Jurkat, Clone E6-1 (cell line): Measurements from ENCODE around the gene NOL6.

ENCODE experiments used
- DNase-seq: peaks from one replicate; pipeline ENCODE4 v3.0.0-alpha.2; 2011; ENCODE audit warnings: low read depth, low spot score
- H3K4me3 ChIP-seq: 2 replicates; pipeline ENCODE4 v1.5.1; 2011; ENCODE audit warnings: mild to moderate bottlenecking, low read length, control low read depth, moderate library complexity

Gene NOL6

DNA sequence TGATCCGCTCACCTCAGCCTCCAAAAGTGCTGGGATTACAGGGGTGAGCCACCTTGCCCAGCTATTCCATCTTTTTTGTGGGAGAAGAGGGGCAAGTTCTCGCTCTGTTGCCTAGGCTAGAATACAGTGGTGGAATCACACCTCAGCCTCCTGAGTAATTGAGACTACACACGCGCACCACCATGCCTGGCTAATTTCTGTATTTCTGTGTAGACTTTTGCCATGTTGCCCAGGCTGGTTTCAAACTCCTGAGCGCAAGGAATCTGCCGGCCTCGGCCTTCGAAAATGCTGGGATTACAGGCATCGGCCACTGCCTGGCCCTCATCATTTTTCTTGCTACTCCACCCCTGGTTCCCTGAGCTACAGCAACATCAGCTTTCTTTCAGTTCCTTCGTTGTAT lies 2.8 kb upstream of the NOL6 start:
- no peak overlapping the region for H3K4me3 ChIP-seq
- DNase-seq = no peak

DNA sequence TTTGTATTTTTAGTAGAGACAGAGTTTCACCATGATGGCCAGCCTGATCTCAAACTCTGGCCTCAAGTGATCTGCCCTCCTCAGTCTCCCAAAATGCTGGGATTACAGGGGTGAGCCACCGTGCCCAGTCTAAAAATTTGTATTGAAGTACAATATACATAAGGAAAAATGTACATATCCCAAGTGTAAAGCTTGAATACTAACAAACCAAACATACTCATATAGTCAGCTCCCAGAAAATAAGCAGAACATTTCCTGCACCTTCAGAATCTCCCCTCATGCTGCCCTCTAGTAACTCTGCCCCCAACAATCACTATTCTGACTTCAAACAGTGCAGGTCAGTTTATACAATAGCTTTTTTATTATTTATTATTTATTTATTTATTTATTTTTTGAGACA lies 1.6 kb upstream of the NOL6 start:
- no peak overlapping the region for H3K4me3 ChIP-seq
- no peak for DNase-seq

DNA sequence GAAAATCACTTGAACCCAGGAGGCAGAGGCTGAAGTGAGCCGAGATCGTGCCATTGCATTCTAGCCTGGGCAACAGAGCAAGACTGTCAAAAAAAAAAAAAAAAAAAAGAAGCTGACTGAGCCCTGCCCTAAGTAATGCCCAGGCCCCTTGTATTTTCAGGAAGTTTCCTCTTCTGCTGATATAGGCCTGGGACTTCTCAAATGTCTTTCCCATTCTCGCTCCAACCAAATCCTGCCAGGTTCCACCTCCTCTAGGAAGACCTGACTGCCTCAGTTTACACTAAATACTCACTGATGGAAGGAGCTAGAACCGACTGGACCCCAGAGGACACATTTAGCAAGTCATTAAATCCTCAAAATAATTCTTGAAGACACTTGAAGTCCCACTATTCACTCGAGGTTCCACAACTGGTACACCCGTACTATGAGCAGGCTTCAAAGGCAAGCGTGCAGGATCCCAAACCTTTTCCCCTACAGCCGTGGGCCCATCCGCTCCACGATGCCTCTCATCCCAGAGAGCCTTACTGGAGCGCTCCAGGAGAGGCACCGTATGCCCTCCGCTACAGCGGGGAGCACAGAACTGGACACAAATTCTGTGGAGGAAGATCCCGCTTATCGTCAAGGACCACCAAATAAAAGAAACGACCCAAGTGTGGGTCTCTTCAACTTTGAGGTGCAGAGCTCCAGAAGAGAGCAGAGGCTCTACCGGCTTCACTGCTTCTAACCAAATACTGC lies 676 bp downstream of the NOL6 start:
- peak overlapping the region; percentile 99 for H3K4me3 ChIP-seq
- no peak for DNase-seq

DNA sequence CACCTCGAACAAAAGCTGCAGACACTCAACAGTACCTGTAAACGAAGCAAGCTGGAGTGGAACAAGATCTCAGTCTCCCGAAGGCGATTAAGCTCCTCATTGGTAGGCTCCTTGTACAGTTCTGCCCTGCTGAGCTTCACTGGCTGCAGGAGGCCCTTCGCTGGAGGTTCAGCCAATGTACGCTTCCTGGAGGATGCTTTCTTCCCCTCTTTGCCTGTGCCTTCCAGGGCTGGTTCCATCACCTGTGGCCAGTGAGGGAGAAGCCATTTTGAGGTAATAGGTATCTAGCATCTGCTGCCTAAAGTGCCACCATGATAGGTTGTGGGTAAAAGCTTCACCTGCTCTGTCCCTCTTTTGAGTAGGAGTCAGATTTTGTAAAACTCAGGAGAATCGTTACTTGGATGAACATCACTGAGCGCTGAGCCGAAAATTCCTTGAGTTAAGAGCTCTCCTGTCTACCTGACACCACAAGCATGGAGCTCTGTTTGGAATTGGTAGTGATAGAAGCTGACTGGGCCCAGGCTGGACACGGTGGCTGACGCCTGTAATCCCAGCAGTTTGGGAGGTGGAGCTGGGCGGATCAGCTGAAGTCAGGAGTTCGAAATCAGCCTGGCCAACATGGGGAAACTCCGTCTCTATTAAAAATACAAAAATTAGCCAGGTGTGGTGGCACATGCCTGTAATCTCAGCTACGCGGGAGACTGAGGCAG lies 1.4 kb downstream of the NOL6 start:
- H3K4me3 ChIP-seq = peak overlapping the region; percentile 99
- DNase-seq = no peak

DNA sequence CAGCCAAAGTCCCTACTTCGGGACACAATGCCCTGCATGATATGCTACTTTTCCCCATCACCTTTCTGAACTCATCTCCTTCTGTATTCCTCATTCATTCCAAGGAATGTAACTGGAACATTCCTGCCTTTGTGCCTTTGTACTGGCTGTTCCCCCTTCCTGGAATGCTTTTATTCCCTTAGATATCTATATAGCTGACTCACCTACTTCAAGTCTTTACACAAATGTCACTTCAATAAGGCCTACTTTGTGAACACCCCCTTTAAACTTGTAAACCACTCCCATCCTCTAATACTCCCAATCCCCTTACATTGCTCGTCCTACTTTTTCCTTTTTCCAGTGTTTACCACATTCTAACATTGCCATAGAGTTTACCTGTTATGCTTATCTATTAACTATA lies 2.4 kb downstream of the NOL6 start:
- H3K4me3 ChIP-seq = no peak overlapping the region
- DNase-seq = no peak

DNA sequence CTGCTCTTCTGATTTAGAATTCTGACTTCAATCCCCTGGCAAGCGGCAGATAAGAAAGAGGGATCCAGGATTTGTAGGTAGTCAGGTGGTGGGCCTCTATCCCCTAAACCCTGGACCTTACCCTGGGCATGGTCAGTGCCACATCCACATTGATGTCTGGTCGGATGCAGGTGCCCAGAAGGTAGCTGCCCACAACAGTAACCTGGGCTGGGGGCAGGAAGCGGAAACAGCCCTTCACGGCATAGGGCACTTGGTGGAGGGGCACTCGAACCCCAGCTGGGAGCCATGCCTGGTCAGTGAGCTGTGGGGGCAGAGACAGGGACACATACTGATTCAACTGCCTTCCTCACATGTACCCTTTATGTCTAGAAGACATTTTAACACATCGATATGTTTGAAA lies 3.8 kb downstream of the NOL6 start:
- DNase-seq = no peak

DNA sequence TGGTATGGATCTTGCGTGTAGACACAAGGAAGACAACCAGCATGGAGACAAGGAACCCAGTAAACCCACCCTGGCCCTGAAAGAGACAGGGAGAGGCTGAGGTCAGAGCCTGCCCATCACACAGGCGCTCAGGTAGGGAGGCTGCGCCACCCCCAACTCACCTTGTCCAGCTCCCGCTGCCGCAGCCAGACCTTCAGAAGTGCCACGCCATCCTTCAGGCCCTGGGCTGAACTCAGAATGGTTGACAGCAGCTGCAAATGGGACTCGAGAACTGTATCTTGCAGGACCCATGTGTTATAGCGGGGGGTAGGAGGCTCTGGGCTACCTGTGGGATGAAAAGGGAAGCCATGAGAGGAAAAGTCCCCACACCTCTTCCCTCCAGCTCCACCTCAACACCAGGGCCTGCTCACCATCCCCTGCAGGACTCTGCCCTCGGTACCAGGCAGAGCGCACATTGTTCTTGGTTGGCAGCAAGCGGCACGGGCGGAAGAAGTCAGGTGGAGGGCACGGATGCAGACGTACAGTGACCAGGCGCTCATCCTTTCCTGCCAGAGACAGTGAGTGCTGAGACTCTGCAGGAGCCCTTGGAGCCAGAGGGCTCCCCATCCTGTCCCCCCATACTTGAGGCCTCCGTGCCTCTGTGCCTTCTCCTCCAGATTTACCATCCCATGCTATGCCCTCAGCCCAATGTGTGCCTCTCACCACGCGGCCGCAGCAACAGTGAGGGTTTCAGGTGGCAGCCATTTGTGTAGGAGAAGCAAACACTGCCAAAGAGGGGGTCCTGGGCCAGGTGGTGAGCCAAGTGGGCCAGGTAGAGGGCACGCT lies 4.7 kb downstream of the NOL6 start:
- no peak for DNase-seq
- H3K4me3 ChIP-seq = no peak overlapping the region

More for the DNA sequence above, 3.8 kb downstream of the NOL6 start:
- no peak overlapping the region for H3K4me3 ChIP-seq

DNA sequence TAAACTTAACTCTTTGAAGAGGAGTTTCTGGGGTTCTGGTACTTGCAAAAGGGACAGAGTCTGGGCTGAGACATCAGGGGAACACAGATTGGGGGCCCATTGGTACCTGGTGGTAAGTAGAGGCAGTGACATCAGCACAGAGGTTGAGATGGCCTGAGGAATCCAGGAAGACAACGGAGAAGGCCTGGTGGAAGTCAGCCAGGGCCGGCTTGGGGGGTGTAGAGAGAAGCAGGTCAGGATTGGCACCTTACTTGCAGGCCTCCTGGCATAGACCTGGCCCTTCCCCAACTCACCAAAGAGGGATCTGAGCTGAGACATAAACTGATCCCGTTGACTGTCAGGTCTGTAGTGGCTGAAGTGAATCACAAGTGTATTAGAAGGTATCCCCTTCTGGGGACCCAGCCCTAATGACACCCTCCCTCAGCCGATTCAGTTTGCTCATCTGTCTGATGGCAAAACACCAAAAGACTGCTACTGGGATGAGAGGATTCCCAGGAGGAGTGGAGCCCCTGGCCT lies 5.5 kb downstream of the NOL6 start:
- no peak for DNase-seq

DNA sequence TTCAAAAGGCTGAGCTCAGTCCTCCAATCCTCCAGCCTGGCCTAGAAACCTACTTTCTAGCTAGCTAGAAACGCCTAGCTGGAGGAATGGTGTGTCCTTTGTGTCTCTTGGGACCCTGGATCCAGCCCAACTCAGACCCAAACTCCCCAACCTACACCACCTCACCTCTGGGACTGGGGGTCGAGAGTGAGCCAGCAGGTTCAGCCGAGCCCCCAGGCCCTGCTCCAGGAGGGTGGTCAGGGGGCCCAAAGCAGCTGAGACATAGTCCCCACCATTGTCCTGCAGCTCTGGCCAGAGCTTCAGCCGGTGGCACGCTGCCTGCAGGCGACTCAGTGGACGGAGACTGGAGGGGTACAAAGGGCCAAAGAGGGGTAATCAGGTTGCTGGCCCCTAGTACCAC lies 6.2 kb downstream of the NOL6 start:
- no peak for DNase-seq
- no peak overlapping the region for H3K4me3 ChIP-seq

More for the DNA sequence above, 5.5 kb downstream of the NOL6 start:
- H3K4me3 ChIP-seq = no peak overlapping the region

DNA sequence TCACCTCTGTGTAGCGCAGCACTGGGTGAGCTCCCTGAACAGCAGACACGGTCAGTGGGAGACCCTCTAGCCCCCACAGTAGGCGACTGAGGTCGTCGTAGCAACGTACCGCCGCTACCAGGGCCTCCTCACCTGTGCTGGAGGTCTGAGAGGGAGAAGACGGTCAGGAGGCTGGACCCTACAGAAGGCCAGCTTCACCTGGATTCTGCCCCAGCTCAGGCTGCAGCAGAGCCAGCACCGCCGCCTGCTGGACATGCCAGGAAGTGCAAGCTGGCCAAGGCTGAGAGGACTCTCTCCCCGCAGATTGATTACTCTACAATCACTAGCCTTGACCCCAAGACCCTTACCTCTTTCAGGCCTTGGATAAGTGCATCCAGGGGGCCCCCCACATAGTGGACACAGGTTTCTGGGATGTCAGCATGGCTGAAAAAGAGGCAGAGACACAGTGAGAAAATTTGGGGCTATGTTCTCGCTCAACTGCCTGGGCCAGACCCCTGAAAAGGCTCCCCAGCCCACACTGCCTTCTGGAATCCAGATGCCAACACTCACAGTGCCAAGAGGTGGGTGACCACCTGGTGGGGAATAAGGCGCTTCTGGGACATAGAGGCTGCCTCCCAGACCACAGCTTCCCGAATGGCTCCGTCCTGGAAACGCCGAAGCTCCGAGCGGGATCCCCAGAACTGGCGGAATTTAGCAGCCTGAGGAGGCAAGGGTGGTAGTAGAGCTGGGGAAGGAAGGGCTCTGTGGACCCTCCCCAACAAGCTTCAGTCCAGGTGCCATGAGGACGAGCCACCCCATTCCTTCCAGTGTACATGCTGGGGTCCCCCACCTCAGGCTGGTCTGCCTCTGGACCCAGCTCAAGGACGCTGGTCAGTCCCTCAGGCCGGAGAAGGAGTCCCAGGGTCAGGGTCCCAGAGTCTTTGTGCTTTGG lies 6.9 kb downstream of the NOL6 start:
- no peak overlapping the region for H3K4me3 ChIP-seq
- DNase-seq = no peak

DNA sequence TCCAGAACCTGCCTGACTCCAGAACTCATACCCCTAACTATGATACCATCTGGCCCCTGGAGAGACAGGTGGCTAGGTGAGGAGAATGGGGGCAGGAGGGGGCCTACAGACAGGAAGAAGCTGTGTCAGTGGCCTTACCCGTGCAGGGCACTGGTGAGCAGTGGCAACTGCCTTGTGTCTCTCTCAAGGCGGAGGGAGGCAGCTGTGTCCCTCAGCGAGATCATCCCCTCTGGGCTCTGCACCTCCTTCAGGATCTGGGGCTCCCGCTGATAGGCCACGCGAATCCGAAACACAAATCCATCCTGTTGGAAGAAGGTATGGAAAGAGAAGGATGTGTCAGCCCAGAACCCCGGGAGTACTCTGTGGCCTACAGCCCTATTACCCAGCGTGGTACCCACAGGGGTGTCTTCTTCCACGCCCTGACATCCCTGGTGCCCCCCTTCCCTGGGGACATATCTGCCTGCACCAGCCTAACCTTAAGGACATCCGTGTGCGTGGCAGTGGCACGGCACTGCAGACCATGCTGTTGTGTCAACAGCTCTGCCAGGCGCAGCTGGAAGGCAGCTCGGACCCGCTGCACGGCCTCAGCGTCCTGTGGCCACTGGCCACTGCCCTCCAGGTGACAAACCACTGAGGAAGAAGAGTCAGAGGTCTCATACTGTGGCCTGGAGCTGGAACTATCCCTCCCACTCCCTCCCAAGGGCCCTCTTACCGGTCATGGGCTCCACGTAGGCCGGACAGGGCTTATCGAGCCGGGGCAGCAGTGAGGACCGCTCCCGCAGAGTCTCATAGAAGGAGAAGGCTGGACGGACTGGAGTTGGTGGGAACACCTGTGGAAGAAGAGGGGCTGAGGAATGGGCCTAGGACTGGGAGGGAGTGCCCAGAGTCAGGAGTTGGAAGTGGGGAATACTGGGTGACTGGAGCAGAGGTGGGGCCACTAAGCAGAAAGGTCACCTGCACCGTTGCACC lies 7.8 kb downstream of the NOL6 start:
- no peak overlapping the region for H3K4me3 ChIP-seq
- no peak for DNase-seq

DNA sequence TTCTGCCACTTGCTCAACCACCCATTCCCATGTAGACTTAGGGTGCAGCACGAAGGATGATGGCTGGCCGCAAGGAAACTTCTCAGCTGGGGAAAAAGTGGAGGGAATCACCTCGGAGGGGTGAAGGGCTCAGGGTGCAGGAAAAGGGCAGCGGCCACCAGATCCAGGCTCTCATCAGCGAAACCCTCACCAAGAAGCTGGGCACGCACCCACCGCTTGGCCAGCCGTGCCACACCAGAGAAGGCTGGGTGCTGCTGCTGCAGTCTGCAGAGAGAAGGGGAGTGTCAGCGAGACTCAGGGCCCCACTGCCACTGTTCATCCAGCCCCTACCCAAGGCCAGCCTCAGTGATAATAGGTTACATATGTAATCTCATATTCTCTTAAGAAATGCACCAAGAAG lies 8.6 kb downstream of the NOL6 start:
- no peak for DNase-seq
- no peak overlapping the region for H3K4me3 ChIP-seq

DNA sequence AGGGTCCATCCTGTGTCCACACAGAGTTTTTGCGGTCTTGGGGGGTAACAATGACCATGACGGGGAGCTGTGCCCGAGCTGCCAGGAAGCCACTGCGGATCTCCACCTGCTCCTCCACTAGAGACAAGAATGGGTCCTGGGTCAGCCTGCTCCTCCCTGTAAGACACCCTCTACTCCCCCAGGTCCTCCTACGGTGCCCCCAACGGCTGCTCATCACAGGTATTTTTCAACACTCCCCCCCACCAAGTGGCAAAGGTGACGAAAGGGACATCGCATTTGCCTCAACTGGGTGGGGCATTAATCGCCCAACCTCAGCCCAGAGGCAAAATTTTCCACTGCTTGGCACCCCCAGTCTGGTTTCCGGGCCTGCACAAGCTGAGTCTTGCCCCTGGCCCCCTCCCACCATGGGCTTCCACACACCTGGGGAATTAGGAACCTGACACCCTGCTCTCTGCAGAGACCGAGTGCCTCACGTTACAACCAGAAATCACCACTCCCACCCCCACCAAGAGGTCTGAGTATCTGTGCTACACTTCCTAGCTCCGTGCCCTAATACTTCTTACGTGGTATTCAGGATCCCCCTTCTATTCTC lies 9.6 kb downstream of the NOL6 start:
- no peak overlapping the region for H3K4me3 ChIP-seq
- no peak for DNase-seq

DNA sequence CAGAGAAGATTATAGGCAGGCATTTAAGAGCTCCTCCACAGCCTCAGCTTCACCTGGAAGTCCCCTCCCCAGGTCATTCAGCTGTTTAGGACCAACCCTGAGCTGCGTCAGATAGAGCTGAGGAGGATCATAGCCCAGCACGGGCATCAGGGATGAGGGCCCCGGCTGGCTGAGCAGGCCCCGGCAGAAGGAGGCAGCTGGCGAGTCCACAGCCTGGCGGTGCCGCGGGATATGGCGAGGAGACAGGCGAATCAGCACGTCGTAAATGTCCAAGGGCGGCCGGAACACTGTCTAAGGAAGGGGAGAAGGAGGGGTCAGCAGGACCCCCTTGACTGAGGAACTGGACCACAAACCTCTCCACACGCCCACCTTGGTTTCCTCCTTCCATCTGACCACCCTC lies 10.6 kb downstream of the NOL6 start:
- no peak overlapping the region for H3K4me3 ChIP-seq
- no peak for DNase-seq

DNA sequence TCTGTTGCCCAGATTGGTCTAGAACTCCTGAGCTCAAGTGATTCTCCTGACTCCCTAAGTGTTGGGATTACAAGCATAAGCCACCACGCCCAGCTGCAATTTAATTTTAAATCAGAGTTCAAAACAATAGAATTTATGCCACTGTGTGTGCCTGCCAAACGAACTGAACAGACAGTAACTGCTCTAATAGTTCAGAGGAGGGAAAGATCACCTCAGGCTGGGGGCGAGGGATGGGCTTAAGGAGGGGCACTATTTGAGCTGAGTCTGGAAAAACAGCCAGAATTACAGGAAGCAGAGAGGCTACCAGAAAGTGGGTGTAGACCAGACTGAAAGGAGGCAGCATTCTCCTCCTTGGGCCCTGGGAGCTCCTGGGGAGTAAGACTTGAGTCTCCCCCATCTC lies 12.2 kb downstream of the NOL6 start:
- no peak for DNase-seq

DNA sequence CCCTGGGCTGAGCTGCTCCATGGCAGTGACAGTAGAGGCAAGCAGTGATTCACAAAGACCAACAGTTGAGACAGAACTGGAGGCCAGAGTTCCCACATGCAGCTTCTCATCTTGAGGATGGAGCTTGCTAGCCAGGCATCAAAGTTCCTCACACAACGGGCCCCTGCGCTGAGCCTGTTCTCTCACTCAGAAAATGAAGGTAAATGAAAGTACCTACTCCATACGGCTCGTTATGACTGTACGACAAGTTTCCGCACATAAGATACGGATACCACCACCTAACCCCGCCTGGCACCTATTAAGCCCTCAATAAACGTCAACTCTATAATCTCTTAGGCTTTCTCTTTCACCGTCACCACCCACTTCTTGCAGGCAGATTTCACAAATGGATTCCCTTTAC lies 12.9 kb downstream of the NOL6 start:
- no peak for DNase-seq
- no peak overlapping the region for H3K4me3 ChIP-seq

More for the DNA sequence above, 12.2 kb downstream of the NOL6 start:
- no peak overlapping the region for H3K4me3 ChIP-seq

DNA sequence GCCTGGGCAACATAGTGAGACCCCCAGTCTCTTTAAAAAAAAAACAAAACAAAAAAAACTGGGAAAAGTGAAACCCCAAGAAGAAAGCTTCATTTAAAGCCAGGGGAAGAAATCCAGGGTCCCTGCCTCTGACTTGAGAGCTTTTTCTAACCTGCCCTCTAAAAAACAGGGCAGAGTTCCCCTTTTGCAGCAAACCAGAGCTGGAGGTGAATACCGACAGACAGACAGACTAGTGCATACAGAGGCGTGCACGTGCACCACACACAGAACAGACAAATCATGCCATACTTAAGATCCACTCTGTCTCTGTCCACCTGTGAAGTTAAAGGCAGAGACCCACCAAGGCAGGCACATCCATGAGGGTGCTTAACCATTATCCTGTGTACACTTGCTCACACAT lies 14.6 kb downstream of the NOL6 start:
- no peak overlapping the region for H3K4me3 ChIP-seq
- DNase-seq = no peak
